ENCODE results near the gene ABCC1.
"Not testable (repeated sequence)": the region's sequence is repeated elsewhere in the genome, so short reads cannot be mapped to it uniquely, and the experiment has no call there.

The ABCC1 gene

DNA sequence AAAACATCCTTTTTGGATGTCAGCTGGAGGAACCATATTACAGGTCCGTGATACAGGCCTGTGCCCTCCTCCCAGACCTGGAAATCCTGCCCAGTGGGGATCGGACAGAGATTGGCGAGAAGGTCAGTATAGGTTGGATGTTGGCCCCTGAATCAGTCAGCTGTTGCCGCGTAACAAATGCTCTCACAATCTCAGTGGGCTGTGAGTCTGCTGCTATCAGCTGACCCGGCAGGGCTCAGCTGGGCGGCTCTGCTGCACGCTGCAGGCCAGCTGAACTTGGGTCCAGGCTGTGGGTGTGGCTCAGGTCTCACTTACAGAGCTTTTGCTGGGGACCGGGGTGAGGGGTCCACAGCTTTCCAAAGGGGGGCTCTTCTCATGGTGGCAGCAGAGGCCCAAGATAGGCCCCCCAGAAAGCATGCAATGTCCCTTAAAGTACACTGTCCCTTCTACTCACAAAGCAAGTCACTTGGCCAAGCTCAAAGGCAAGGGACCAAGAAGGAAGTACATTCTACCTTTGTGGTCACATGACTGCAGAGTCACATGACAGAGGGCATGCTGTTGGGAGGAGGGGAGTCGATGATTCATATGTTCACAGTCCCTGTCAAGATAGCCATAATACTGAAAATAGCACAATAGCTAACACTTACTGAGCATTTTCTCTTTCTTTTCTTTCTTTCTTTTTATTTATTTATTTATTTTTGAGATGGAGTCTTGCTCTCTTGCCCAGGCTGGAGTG, 134.2 kb downstream of the ABCC1 start:
- DNase-seq (ENCODE audit: low read depth), result no peak

GRCh38 chr16:16084874-16085273, 135.5 kb downstream of the ABCC1 start:
- DNase-seq (ENCODE audit: low read depth), result no peak

DNA sequence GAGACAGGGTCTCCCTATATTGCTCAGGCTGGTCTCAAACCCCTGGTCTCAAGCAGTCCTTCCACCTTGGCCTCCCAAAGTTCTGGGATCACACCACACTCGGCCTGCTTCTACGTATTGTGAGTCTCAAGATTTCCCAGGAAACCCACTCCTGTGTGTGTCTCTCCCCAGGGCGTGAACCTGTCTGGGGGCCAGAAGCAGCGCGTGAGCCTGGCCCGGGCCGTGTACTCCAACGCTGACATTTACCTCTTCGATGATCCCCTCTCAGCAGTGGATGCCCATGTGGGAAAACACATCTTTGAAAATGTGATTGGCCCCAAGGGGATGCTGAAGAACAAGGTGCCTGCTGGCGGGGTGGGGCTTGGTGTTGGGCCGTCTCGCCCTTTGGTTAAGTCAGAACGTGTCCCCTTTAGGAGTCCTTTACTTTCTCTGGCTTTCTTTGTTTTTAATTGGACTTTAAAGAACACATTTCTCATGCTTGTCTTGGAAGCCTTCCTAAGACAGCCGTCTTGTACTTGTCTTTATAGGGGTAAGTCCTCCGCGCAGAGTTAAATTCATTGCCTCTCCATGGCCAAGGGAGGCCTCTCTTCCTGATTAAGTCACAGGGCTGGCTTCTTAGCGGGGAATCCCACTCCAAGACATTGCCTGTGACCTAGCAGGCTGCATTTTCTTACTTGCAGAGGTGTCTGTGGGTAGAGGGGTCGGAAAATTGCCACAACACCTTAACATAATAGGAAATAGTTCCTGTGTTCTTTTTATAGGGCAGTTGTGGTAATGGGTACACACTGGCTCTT, 137.4 kb downstream of the ABCC1 start:
- DNase-seq (ENCODE audit: low read depth), result no peak

- no peak for DNase-seq (ENCODE audit: low read depth)
These were observed 140.8 kb downstream of the ABCC1 start for GRCh38 chr16:16090238-16090637.

GRCh38 chr16:16092925-16093627, 143.7 kb downstream of the ABCC1 start:
- no peak for DNase-seq (ENCODE audit: low read depth)

- no peak for DNase-seq (ENCODE audit: low read depth)
These were observed 144.4 kb downstream of the ABCC1 start for GRCh38 chr16:16093628-16094332.

DNA sequence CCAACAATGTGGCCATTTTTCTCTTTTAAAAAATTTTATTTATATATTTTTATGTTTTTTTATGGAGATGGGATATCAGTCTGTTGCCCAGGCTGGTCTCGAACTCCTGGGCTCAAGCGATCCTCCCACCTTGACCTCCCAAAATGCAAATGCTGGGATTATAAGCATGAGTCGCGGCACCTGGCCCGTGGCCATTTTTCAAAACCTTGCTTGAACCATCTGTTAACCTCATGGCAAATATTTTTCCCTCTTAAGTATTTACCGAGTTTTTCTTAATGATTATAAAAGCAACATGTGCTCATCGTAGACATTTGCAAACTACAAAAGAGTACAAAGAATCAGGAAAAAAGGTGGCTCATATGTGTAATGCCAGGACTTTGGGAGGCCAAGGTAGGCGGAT, 146.2 kb downstream of the ABCC1 start:
- DNase-seq (ENCODE audit: low read depth), result no peak

DNA sequence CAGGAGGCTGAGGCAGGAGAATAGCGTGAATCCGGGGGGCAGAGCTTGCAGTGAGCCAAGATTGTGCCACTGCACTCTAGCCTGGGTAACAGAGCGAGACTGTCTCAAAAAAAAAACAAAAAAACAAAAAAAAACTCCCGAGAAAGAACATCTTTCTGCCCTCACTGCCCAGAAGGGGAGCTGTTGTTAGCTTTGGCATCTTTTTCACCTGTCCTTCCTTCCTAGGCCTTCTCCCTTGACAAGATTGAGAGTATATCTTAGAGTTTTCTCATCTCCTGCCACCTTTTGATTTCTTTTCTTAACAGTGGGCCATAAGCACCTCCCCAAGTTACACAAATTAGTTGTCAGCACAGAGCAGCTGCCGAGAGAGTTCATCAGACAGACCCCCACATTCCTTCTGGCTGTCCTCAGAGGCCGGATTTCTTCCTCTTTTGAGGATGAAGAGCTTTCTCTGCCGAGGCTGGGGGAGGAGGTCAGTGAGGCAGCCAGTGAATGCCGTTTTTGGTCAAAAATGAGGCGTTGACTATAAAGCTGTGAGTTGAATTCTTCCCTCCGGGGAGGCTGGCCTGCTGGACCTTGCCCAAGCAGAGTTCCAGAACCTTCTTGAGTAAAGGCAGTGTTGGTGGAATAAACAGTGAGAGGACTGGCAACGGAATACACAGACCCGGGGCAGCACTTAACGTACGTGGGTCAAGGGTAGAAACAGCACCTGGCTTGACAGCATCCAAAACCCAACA, 146.9 kb downstream of the ABCC1 start:
- peak; percentile 25 for DNase-seq (ENCODE audit: low read depth)

DNA sequence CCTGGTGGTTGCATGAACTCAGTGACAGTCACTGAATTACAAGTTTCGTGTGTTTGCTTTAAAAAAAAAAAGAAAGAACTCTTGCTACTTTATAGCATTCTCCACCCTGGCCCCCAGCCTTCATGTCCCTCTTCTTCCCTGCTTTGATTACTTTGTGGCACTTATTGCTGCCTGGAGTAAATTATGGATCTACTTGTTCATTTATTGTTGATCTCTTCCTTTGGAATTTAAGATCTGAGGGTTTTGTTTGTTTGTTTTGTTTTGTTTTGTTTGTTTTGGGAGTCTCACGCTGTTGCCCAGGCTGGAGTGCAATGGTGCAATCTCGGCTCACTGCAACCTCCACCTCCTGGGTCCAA, 147.4 kb downstream of the ABCC1 start:
- no peak for DNase-seq (ENCODE audit: low read depth)

DNA sequence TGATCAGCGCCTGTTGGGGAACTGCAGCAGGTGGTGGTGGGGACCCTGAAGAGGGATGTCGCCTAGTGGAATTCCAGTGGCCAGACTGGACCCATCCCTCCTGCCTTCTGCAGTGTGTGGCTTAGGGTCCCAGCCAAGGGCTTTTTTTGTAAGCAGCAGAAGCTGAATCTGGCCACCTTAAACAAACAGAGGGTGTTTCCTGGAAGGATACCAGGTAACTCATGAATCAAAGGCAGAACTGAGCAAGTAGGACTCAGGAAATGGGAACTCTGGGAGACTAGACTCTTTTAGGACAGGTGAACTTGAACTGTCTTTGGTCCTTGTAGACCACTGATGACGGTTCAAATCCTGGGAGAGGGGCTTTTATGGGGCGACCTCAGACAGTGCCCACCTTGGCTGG, 149.9 kb downstream of the ABCC1 start:
- DNase-seq (ENCODE audit: low read depth), result no peak

DNA sequence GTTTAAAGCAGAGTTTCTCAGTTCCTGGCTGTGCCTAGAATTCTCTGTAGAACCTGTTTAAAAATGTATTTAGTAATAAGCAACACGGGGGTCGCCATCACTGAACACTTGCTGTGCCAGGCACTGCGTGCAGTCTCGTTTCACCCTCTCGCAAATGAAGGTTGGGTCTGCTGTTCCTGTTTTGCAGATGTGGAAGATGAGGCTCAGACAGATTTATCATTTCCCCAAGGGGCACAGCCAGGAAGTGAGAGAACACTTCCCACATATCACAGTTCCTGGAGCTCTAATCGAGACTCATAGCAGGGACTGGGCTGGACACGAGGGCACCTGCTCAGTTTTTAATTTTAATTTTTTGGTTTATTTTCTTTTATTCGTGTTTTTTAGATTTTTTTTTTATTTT, 151.2 kb downstream of the ABCC1 start:
- DNase-seq (ENCODE audit: low read depth), result no peak

GRCh38 chr16:16101585-16101984, 152.2 kb downstream of the ABCC1 start:
- DNase-seq (ENCODE audit: low read depth), result no peak

GRCh38 chr16:16102738-16103137, 153.3 kb downstream of the ABCC1 start:
- no peak for DNase-seq (ENCODE audit: low read depth)

GRCh38 chr16:16104132-16104803, 154.9 kb downstream of the ABCC1 start:
- not testable (repeated sequence) for DNase-seq (ENCODE audit: low read depth)

DNA sequence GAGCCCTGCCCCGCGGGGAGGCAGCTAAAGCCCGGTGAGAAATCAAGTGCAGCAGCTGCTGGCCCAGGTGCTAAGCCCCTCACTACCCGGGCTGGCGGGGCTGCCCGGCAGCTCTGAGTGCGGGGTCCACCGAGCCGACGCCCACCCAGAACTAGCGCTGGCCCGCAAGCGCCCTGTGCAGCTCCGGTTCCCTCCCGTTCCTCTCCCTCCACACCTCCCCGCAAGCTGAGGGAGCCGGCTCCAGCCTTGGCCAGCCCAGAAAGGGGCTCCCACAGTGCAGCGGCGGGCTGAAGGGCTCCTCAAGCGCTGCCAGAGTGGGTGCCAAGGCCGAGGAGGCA, 155.4 kb downstream of the ABCC1 start:
- DNase-seq (ENCODE audit: low read depth), result not testable (repeated sequence)

- DNase-seq (ENCODE audit: low read depth), result no peak
These were observed 156.2 kb downstream of the ABCC1 start for GRCh38 chr16:16105646-16106045.

DNA sequence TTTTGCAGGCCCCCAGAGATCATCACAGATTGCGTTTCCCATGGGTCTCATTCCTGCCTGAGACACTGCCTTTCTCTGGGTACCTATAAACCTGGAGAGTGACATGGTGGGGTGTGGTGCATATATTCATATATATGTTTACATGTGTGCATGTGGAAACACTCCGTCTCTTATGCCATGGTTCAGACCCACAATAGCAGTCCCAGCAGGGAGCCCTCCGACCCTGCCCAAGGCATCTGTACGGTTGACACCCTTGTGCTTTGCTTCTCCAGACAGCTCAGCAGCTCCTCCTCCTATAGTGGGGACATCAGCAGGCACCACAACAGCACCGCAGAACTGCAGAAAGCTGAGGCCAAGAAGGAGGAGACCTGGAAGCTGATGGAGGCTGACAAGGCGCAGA, 157.1 kb downstream of the ABCC1 start:
- DNase-seq (ENCODE audit: low read depth), result no peak

DNA sequence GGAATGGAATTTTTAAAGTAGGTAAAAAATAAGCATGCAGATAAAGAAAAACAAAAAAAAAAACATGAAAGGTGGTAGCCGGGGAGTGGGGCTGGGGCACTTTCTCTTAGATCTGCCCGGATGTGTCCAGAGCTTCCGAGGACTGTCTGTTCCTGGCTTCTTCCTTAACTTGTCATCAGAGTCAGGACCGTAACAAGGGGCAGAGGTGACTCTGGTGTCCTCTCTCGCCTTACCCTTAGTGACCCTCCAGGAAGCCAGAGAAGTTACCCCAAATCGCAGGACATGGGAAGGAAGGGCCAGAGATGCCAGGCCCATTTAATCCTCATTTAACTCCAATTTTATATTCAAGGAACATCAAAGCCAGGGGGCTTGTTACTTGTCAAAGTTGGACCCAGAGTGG, 158.4 kb downstream of the ABCC1 start:
- no peak for DNase-seq (ENCODE audit: low read depth)

DNA sequence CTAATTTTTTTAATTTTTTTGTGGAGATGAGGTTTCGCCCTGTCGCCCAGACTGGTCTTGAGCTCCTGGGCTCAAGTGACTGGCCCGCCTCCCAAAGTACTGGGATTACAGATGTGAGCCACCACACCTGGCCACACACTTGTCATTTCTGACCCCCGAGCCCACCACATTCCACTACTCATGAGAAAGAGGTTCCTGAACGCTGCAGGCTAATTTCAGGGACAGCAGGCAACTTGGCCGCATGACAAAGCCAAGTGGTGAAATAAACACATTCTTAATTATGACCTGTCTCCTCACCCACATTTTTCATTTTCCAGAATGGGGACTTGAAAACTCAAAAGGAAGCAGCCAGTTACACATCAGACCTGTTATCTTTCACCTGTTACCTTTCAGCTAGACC, 159.3 kb downstream of the ABCC1 start:
- no peak for DNase-seq (ENCODE audit: low read depth)

DNA sequence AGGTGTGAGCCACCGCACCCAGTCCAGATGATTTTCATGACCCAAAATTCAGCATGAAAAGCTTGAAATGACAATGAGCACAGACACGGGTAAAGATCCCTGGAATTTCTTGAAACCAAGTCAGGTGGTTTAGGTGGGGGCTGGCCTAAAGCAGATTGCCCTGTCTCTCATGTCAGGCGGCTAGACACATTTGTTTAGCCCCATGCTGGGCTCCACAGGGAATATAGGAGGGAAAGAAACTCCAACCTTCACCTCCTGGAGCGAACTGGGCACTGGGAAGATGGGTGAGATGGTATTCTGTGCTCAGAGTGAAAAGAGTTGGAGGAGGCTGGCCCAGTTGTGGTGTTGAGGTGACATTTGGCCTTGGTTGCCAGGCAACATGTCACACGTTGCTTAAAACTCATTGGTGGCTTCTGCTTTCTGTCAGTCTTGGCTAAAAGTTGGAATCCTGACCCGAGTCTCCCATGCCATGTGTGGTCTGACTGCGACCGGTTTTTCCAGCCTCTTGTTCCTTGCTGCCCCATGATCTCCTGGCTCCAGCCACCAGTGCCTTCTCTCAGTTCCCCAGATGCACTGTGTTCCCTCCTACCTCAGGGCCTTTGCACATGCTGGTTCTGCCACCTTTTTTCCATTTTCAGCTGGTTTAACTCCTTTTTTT, 160.2 kb downstream of the ABCC1 start:
- DNase-seq (ENCODE audit: low read depth), result no peak

- no peak for DNase-seq (ENCODE audit: low read depth)
These were observed 160.7 kb downstream of the ABCC1 start for GRCh38 chr16:16110111-16110490.

Data from stromal cell of bone marrow (primary cell).